GM19023 (cell line): ENCODE results near the gene IGF2R.
"Not testable (repeated sequence)": the region's sequence is repeated elsewhere in the genome, so short reads cannot be mapped to it uniquely, and the experiment has no call there.

ENCODE experiments used
- ATAC-seq: cut with Tn5 transposase; IDR thresholded peaks from one replicate; pipeline ENCODE4 v1.9.1; 2021; ENCODE audit warnings: mild to moderate bottlenecking, moderate library complexity; ENCODE audit not compliant: unreplicated experiment

The IGF2R gene

DNA sequence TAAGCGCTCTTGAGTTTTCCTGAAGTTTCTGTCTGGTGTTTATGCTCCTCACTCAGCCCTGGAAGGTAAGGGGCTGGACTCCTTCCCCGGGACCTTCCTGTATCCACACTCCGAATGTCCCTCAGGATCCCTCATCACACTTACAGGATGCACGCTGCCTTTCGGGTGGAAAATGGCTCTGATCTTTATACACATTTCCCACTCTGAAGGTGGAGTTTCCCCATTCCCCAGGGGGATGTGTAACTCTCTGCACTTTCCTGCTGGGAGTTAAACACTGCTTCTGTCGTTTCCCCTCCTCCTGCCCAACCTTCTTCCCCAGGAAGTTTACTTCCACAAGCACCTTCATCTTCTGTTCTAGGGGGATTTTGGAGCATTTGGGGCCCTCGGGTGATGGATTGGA is 17.1 kb upstream of the IGF2R start:
- no peak for ATAC-seq

DNA sequence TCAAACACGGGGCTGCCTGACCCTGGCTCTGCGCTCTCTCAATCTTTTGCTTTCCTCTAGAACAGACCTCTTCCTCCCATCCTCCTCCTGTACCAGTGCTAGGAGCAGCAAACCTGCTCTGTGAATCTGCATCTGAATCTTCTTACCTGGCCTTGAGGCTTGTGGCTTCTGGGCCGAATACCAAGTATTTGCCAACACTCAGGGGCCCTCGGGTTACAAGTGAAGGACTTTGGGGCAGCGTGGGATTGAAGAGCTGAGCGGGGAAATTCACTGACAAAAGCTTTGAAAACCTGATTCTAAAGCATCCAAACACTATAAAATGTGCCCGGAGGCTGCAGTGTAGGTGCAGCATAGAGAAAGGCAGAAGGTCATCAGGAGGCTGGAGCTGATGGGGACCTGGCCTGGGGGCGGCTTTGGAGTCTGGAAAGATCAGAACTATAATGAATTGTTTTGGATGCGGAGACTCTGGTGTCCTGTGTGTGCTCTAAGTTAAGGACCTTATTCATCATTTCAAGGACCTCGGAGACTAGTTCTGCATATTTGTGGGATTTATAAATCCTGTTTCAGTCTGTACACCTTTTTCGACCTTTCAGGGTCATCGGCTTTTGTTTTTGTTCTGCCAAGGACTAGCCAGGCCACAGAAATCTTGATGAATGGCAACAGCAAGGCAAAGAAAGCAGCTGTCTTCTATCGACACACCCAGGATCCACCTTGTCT is 16.4 kb upstream of the IGF2R start:
- no peak for ATAC-seq

DNA sequence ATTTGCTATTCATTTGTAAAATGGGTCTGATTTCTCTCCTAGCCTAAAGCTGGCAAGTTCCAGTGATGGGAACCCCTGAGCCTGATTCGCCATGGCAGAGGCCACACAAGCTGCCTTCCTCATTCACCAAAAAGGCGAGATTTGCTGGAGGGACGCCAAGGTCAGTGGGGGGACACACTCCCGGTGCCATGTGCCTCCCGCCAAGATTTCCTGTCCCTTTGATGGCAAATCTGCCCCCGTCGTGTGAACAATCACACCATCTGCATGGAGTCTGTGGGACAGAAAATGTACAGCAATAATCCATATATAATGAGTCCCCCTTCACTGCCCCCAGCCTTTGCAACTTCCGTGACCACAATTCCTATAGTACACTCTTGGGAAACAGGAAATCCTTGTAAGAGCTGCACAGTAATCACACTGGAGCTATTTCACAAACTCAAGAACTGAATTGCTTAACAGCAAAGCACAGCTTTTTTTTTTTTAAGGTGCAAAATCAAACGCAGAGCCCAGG is 15.7 kb upstream of the IGF2R start:
- ATAC-seq, result no peak

DNA sequence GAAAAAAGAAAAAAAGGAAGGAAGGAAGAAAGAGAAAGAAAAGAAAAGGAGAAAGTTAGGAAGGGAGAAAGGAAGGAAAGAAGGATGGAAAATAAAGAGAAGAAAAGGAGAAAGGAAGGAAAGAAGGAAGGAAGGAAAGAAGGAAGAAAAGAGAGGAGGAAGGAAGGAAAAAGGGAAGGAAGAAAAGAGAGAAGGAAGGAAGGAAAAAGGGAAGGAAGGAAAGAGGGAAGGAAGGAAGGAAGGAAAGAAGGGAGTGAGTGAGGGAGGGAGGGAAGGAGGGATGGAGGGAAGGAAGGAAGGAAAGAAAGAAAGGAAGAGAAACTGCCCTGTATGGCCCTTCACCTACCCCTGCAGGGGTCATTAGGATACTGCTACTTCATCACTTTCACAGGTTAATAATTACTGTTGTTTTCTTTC is 12.9 kb upstream of the IGF2R start:
- ATAC-seq, result no peak

DNA sequence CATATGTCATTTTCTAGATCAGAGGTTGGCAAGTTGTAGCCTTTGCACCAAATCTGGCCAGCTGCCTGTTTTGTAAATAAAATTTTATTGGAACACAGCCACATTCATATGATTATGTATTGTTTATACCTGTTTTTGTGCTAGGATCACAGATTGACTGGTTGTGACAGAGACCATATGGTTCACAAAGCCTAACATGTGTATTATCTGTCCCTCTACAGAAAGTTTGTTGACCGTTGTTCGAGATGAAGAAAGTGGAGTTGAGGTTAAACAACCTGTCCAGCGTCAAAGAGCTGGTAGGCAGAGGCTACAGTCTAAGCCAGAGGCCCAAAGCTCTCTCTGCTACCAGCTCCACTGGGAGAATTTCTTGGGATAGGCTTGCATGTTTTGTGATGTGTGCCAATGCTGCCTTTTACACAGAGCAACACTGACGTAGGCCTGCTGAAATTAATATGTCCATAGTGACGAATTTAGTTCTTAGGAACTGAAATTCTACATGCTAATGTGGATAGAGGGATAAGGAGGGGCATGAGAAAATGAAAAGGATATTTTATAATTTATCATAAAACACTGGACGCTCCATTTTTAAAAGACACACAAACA is 11.7 kb upstream of the IGF2R start:
- ATAC-seq, result no peak

DNA sequence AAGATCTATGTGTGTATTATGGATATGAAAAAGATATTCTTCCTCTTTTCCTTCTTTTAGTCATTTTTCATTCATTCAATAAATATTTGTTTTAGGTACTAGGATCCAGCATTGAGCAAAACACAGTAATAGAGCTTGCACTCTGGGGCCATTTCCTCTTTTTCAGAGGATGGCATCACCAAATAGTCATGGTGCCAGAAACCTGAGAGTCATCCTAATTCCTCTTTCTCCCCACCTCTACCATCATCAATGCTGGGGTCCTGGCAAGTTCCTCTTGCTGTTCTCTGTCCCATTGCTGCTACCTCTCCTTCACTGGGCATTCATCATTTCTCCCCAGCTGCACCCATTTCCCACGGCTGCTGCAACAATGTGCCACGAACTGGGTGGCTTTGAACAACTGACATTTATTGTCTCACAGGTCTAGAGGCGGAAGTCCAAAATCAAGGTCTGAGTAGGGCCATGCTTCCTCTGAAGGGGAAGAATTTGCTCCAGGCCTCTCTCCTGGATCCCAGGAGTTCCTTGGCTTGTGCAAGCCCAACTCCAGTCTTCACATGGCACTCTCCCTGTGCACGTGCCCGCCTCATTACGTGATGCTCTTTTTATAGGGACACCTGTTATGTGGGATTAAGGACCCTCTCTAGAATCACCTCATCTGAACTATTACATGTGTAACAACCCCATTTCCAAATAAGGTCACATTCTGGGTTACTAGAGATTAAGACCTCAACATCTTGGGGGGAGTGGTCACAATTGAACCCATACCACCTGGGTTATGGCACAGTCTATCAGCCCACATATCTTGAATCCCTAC is 9.5 kb upstream of the IGF2R start:
- ATAC-seq, result no peak

DNA sequence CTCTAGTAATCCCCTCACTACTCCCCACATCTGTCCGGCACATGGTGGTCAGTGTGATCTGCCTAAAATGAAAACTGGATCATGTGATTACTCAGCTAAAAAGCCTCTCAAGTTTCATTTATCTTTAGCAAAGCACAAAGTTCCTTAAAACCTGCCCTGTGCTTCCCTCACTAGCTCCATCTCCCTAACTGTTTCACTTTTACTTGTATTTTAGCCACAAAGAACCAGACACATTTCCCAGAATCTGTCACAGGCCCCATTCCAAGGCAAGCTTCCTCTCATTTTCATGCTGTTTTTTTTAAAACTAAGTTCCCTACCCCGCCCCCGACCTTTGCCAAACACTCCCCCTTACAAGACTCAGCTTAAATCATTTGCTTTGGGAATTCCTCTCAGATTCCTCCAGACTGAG is 8.9 kb upstream of the IGF2R start:
- ATAC-seq, result no peak

DNA sequence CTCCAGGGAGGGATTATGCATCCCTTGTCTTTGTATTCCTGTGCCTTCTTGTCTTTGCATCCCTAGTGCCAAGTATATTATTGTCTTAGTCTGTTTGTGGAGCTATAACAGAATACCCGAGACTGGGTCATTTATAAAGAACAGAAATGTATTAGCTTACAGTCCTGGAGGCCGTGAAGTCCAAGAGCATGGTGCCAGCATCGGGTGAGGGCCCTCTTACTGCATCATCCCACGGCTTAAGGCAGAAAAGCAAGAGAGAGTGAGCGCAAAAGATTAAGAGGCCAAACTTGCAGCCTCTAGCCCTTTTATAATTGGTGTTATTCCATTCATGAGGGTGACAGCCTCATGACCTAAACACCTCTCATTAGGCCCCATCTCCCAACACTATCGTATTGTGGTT is 8.4 kb upstream of the IGF2R start:
- no peak for ATAC-seq

DNA sequence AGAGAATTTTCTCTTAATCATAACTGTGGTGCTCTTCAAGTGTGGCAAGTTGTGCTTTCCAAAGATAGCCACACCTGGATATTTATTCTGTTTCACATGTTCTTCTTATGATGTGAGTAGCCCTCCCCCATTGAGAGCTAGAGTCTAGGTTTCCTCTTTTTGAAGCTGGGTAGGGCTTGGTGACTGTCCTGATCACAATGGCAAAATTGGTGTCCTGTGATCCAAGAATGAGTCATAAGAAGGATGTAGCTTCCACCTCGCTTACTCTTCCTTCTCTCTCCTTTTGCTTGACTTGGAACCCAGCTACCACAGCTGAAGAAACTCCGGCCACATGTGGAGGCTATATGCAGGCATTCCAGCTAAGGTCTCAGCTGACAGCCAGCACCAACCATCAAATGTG is 7.4 kb upstream of the IGF2R start:
- no peak for ATAC-seq

DNA sequence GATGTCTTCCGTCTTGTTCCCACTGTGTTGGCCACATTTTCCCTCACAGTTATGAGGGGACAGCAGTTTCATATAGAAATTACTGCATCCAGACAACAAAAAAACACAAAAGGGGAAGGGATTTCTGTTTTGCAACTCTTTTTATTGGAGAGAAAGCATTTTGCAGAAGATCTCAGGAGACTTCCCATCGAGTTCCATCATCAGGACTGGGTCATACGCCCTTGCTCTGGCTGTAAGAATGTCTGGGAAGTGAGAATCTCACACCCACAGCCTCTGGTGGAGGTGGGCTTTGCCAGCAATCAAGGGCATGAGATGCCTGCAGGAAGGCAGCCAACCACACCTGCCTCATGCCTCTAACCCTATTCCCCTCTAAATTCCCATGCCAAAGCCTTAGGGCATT is 5.8 kb upstream of the IGF2R start:
- ATAC-seq, result no peak

DNA sequence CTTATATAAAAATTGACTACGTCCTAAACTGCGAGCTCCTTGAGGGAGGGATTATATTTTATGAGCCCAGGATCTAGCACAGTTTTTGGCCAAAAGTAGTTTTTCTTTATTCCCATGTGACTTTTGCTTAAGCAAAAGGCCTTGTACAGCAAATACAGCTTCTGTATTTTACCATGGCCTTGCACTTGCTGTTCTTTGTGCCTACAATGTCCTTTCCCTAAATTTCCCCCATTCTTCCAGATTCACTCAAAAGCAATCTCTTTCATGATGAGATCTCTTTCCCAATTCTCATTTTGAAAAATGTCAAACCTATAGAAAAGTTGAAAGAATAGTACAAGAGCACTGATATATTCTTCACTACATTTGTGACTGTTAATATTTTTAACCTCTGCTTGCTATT is 4.8 kb upstream of the IGF2R start:
- ATAC-seq, result no peak

DNA sequence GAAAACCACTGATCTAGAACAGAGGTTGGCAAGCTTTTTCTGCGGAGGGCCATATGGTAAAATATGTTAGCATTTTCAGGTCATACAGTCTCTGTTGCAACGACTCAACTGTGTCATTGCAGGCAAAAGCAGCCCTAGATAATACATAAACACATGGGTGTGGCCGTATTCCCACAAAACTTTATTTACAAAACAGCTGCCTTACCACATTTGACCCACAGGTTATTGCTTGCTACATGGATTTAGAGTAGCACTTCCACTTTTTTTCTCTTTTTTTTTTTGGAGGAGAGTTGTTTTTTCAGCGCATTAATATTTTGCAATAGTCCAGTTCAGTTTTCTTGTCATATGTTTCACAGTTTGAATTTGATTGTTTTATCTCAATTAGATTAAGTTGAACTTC is 2.5 kb upstream of the IGF2R start:
- ATAC-seq, result no peak

DNA sequence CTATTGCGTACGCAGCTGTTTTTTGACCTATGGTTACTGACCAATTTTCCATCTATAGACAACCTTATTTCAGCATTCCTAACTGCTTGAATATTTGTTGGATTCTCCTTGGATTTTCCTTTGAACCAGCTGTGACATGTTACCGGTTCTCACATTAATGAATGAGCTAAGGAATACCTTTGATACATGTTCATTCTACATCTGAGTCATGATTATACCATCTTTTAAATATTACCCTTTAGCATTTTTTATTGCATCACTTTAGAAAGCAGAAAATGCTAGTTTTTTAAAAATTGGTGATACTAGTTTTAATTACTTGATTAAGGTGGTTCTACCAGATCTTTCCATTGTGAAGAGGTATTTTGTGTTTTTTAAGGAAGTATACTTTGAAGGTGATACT is 1.9 kb upstream of the IGF2R start:
- ATAC-seq, result no peak

DNA sequence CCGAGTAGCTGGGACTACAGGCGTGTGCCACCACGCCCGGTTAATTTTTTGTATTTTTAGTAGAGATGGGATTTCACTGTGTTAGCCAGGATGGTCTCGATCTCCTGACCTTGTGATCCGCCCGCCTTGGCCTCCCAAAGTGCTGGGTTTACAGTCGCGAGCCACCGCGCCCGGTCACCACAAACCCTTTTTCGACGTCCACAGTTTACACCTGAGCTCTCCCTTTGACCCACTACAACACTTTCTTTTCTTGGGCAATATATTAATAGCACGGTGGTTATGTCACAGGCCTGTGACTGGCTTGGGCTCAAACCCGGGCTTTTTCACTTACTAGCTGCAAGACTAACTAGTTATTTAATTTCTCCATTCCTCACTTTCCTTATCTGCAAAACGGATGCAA is 1.3 kb upstream of the IGF2R start:
- ATAC-seq, result not testable (repeated sequence)

DNA sequence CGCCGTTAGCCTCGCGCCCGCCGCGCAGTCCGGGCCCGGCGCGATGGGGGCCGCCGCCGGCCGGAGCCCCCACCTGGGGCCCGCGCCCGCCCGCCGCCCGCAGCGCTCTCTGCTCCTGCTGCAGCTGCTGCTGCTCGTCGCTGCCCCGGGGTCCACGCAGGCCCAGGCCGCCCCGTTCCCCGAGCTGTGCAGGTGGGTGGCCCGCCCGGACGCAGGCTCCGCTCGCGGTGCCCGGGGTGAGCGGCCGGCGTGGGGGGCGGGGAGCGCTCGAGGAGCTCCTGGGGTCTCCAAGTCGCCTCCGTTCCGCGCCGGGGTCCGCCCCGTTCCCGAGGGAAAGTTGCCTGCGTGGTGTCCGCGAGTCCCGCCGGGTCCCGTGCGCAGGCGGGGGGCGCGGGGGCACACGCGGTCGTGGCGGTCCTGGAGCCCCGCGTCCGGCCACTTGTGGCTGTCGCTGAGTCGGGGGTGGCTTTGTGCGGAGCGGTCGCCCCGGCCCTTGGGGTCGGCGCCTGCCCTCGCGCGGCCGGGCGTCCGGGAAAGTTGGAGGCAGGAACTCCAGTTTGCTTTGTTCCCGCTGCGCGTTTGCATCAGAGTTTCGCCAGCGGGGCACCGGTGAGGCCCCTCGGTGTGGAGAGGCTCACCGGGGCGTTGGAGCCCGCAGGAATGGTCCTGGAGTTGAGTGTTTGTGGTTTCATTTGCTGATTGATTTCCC is 476 bp downstream of the IGF2R start:
- ATAC-seq, result peak; percentile 39

DNA sequence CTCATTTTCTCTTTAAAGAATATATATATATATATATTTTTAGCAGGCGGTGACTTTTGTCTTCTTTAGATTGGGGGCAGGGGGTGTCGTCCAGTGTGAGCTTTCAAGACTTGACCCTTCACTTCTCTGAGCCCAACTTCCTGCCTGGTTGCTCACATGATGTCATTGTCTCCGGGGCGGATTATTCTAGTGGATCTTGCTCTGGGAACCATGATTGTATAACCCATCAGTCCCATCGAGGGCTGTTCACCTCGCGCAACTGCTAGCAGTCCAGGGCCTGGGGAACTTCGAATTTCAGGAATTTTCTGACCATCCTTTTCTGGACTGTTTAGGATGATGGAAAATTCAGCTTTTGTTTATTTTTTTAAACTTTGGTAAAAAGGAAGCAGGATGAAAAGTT is 1.0 kb downstream of the IGF2R start:
- ATAC-seq, result no peak

DNA sequence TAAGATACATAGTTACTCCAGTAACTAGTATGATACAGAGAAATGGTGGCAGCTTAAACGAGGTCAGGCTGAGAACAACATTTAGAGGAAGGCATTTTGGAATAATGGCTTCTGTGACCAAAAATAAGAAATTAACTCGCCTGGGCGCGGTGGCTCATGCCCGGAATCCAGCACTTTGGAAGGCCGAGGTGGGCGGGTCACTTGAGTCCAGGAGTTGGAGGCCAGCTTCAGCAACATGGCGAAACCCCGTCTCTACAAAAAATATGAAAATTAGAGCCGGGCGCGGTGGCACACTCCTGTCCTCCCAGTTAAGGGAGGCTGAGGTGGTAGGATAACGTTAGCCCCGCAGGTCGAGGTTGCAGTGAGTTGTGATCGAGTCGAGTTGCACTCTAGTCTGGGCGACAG is 1.8 kb downstream of the IGF2R start:
- no peak for ATAC-seq

DNA sequence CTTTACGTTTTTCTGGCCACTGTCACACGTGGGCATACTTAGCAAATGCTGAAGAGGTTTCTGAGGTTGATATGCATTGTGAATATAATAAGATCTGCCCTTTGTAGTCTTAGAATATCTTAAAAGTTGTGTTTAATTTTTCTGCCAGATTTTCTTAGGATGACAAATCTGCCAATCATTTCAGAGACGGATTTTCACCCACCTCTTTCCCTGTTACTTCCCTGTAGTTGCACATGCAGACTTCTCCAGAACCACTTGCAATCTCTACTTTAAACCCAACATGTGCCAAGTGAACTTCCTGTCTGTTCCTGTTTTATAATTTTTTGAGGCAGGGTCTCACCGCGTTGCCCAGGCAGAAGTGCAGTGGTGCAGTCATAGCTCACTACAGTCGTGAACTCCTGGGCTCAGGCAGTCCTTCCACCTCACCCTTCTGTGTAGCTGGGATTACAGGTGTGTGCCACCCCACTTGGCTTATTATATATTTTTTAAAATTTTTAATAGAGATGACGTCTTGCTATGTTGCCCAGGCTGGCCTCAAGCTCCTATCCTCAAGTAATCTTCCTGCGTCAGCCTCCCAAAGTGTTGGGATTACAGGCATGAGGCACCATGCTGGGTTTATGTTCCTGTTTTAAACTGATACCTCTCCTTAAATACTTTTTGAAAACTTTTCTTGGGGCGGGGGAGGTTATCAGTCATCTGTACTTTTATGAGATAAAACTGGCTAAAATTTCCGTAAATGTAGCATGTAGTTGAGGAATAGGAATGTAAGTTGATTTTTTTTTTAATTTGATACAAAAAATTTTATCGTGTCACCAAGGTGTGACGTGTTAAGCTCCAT is 2.7 kb downstream of the IGF2R start:
- ATAC-seq, result no peak

DNA sequence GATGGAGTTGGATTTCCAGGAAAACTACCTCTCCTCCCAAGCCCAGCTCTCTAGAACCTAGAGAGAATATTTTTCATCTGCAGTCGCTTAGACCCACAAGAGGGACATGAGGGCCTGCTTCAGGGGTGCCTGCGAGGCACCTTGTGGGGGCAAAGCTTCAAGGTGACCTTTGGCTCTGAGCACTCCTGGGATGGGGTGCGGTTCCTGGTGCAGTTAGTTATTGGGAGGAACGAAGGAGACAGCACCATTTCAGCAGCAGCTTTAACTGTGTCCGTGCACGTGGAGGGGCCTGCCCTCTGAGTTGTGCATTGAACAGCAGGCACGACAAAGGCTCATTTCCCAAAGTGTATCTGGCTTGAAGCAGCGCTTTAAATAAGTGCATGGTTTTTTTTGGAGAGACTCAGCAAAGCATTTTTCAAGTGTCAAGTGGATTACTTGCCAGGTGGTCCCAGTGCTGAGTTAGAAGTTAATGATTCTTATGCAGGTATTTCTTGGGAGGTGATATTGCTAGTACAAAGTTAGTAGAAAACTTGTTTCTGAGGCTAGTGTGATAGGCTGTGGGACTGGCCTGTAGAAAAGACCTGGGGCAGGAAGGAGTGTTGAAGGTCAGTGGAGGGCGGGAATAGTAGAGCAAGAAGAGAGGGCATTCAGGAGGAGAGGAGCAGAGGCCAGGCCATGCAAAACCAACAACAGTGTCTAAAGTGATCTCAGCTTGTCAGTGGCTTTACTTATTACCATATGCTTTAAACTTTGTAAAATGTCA is 3.8 kb downstream of the IGF2R start:
- no peak for ATAC-seq

DNA sequence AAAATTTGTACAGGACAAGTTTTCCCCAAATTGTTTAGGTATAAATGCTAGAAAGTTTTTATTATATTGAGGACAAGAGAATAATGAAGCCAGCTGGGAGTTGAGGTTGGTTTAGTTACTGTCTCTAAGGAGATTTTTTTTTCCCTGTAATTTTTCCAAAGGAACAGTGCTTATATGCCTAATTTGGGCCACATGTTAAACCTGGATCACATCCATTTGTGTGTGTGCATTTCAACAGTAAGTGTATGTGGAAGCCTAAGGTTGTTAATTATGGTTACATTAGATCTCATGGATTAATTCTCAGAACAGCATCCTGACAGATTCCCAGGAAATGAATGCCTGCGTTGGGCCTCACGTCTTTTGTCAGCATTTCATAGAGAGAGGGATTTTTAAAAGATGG is 4.5 kb downstream of the IGF2R start:
- no peak for ATAC-seq
